Skin epidermis (tissue), 12 donors: Measurements from ENCODE around the gene JAKMIP1.

ENCODE experiments used
- H3K27ac ChIP-seq, 21 experiments: fragments of 200-600 bp; sonication (generic) in 11 of 21; one replicate each; pipeline ENCODE4 v1.5.0; 2020; ENCODE audit warnings: mild to moderate bottlenecking in 3 of 21, inconsistent platforms in 2 of 21, moderate library complexity in 2 of 21
- H3K4me3 ChIP-seq, 7 experiments: fragments of 200-600 bp; sonication (generic) in 2 of 7; one replicate each; pipeline ENCODE4 v1.5.0; 2020; ENCODE audit warnings: inconsistent platforms in 2 of 7, mild to moderate bottlenecking in 2 of 7, moderate library complexity in 1 of 7

Gene JAKMIP1

GRCh38 chr4:6032249-6033244 lies 167.8 kb downstream of the JAKMIP1 start:
- H3K27ac ChIP-seq: no peak overlapping the region

GRCh38 chr4:6031846-6032245 lies 168.5 kb downstream of the JAKMIP1 start:
- H3K4me3 ChIP-seq: no peak overlapping the region
- H3K27ac ChIP-seq: no peak overlapping the region

More at GRCh38 chr4:6032249-6033244, 167.8 kb downstream of the JAKMIP1 start:
- no peak overlapping the region for H3K4me3 ChIP-seq

GRCh38 chr4:6030679-6031078 lies 169.7 kb downstream of the JAKMIP1 start:
- Histone ChIP-seq H3K4me3 (no peak overlapping the region), H3K27ac (no peak overlapping the region)

GRCh38 chr4:6029254-6029653 lies 171.1 kb downstream of the JAKMIP1 start:
- no peak overlapping the region for H3K27ac ChIP-seq
- no peak overlapping the region for H3K4me3 ChIP-seq

GRCh38 chr4:6028168-6028567 lies 172.2 kb downstream of the JAKMIP1 start:
- no peak overlapping the region for H3K4me3 ChIP-seq
- no peak overlapping the region for H3K27ac ChIP-seq

GRCh38 chr4:6027392-6027791 lies 173.0 kb downstream of the JAKMIP1 start:
- H3K27ac ChIP-seq: no peak overlapping the region
- no peak overlapping the region for H3K4me3 ChIP-seq

- no peak overlapping the region for H3K27ac ChIP-seq
- no peak overlapping the region for H3K4me3 ChIP-seq
Measured at GRCh38 chr4:6024313-6024960, 175.9 kb downstream of the JAKMIP1 start.

GRCh38 chr4:6023731-6024130 lies 176.6 kb downstream of the JAKMIP1 start:
- H3K4me3 ChIP-seq: no peak overlapping the region
- H3K27ac ChIP-seq: no peak overlapping the region

GRCh38 chr4:6022607-6023288 lies 177.6 kb downstream of the JAKMIP1 start:
- Histone ChIP-seq H3K27ac (no peak overlapping the region), H3K4me3 (no peak overlapping the region)

- H3K27ac ChIP-seq: no peak overlapping the region
- no peak overlapping the region for H3K4me3 ChIP-seq
Measured at GRCh38 chr4:6021831-6022606, 178.3 kb downstream of the JAKMIP1 start.

GRCh38 chr4:6020613-6021012 lies 179.7 kb downstream of the JAKMIP1 start:
- H3K4me3 ChIP-seq: no peak overlapping the region
- no peak overlapping the region for H3K27ac ChIP-seq

- H3K27ac ChIP-seq: no peak overlapping the region
- no peak overlapping the region for H3K4me3 ChIP-seq
Measured at GRCh38 chr4:6019316-6020263, 180.8 kb downstream of the JAKMIP1 start.

- Histone ChIP-seq H3K4me3 (no peak within 1 kb of the TSS), H3K27ac (no peak within 1 kb of the TSS)
Measured at GRCh38 chr4:6018331-6018730, 182.0 kb downstream of the JAKMIP1 start, which contains the start of gene C4orf50. C4orf50 (minus strand) TSS chr4:6018431.

GRCh38 chr4:6017800-6018199 lies 182.5 kb downstream of the JAKMIP1 start:
- no peak overlapping the region for H3K27ac ChIP-seq
- H3K4me3 ChIP-seq: no peak overlapping the region

GRCh38 chr4:6017030-6017429 lies 183.3 kb downstream of the JAKMIP1 start:
- no peak overlapping the region for H3K4me3 ChIP-seq
- no peak overlapping the region for H3K27ac ChIP-seq

GRCh38 chr4:6013564-6013963 lies 186.8 kb downstream of the JAKMIP1 start:
- Histone ChIP-seq H3K4me3 (no peak overlapping the region), H3K27ac (no peak overlapping the region)

GRCh38 chr4:6012200-6012599 lies 188.1 kb downstream of the JAKMIP1 start:
- Histone ChIP-seq H3K27ac (no peak overlapping the region), H3K4me3 (no peak overlapping the region)

- Histone ChIP-seq H3K27ac (no peak overlapping the region), H3K4me3 (no peak overlapping the region)
Measured at GRCh38 chr4:6011686-6012085, 188.7 kb downstream of the JAKMIP1 start.

GRCh38 chr4:6011271-6011671 lies 189.1 kb downstream of the JAKMIP1 start:
- no peak overlapping the region for H3K4me3 ChIP-seq
- H3K27ac ChIP-seq: no peak overlapping the region
